ENCODE measurements around the gene PRADC1. TPM values are rescaled to one million over a fixed set of nuclear protein-coding genes. Genes with fewer than 3 reads are reported as not detected.

PRADC1 gene
- total RNA-seq, 1 experiment from 2014 or later = 35.4 TPM

- no peaks in the 10 kb centered on the region for H3K27me3 ChIP-seq (ENCODE audit: low read length)
- peaks cover 81% of the 10 kb centered on the region for H3K79me2 ChIP-seq (ENCODE audit: low read length)
- H2AFZ ChIP-seq (ENCODE audit: low read length) = no peak overlapping the region
- no peak overlapping the region for H3K4me3 ChIP-seq (ENCODE audit: low read length)
- H3K9me3 ChIP-seq (ENCODE audit: low read length) = no peaks in the 10 kb centered on the region
- no peaks in the 10 kb centered on the region for H3K9me2 ChIP-seq (replicated peaks; ENCODE audit: insufficient read depth, low read length)
- no peak overlapping the region; the same call in 1 of the 2 replicates for H3K9ac ChIP-seq (ENCODE audit: low read length)
- H3K27ac ChIP-seq (ENCODE audit: low read length) = no peak overlapping the region
- no peak for DNase-seq
- H3K36me3 ChIP-seq (ENCODE audit: insufficient read depth, low read length) = peaks cover 49% of the 10 kb centered on the region; the same call in 1 of the 2 replicates
- peaks cover 40% of the 10 kb centered on the region for H3K4me1 ChIP-seq (ENCODE audit: low read length)
- H3K4me2 ChIP-seq (ENCODE audit: low read depth, low read length, poor library complexity, severe bottlenecking) = peak overlapping the region; percentile 90
- peaks cover 63% of the 10 kb centered on the region for H4K20me1 ChIP-seq (ENCODE audit: insufficient read depth, low read depth, low read length)
These were observed 4.1 kb upstream of the PRADC1 start for GRCh38 chr2:73237168-73237567.

- H3K4me1 ChIP-seq (ENCODE audit: low read length) = peaks cover 40% of the 10 kb centered on the region
- peak overlapping the region; percentile 90 for H3K4me2 ChIP-seq (ENCODE audit: low read depth, low read length, poor library complexity, severe bottlenecking)
- H3K9ac ChIP-seq (ENCODE audit: low read length) = peak overlapping the region; percentile 89
- no peaks in the 10 kb centered on the region for H3K9me2 ChIP-seq (replicated peaks; ENCODE audit: insufficient read depth, low read length)
- peaks cover 55% of the 10 kb centered on the region for H4K20me1 ChIP-seq (ENCODE audit: insufficient read depth, low read depth, low read length)
- peak; percentile 65 for DNase-seq
- peaks cover 38% of the 10 kb centered on the region; the same call in 1 of the 2 replicates for H3K36me3 ChIP-seq (ENCODE audit: insufficient read depth, low read length)
- peaks cover 72% of the 10 kb centered on the region for H3K79me2 ChIP-seq (ENCODE audit: low read length)
- H3K27ac ChIP-seq (ENCODE audit: low read length) = peak overlapping the region; percentile 81; the same call in 1 of the 2 replicates
- H3K4me3 ChIP-seq (ENCODE audit: low read length) = peak overlapping the region; percentile 92
- H3K27me3 ChIP-seq (ENCODE audit: low read length) = no peaks in the 10 kb centered on the region
- no peak overlapping the region for H2AFZ ChIP-seq (ENCODE audit: low read length)
- no peaks in the 10 kb centered on the region for H3K9me3 ChIP-seq (ENCODE audit: low read length)
These were observed 2.4 kb upstream of the PRADC1 start for GRCh38 chr2:73235315-73236028.

- Histone ChIP-seq H3K4me2 (ENCODE audit: low read depth, low read length, poor library complexity, severe bottlenecking) (peak within 1 kb of the TSS; percentile 90), H3K9ac (ENCODE audit: low read length) (peak within 1 kb of the TSS; percentile 89), H4K20me1 (ENCODE audit: insufficient read depth, low read depth, low read length) (peaks cover 44% of the 10 kb centered on the region), H3K9me2 (replicated peaks; ENCODE audit: insufficient read depth, low read length) (no peaks in the 10 kb centered on the region), H3K4me1 (ENCODE audit: low read length) (peaks cover 40% of the 10 kb centered on the region), H3K79me2 (ENCODE audit: low read length) (peaks cover 60% of the 10 kb centered on the region), H3K27ac (ENCODE audit: low read length) (peak within 1 kb of the TSS; percentile 81), H3K4me3 (ENCODE audit: low read length) (peak within 1 kb of the TSS; percentile 92), H3K27me3 (ENCODE audit: low read length) (no peaks in the 10 kb centered on the region), H3K36me3 (ENCODE audit: insufficient read depth, low read length) (peaks cover 26% of the 10 kb centered on the region; the same call in 1 of the 2 replicates), H2AFZ (ENCODE audit: low read length) (peak within 1 kb of the TSS; percentile 80), H3K9me3 (ENCODE audit: low read length) (no peaks in the 10 kb centered on the region)
- DNase-seq = peak; percentile 99
These were observed 1.1 kb upstream of the PRADC1 start, which contains the start of gene CCT7 for GRCh38 chr2:73233932-73234832. CCT7 (plus strand) TSS chr2:73234308; CDS start chr2:73234379, 71 bp downstream.

GRCh38 chr2:73232403-73233153 lies 461 bp downstream of the PRADC1 start:
- no peaks in the 10 kb centered on the region for H3K27me3 ChIP-seq (ENCODE audit: low read length)
- peaks cover 34% of the 10 kb centered on the region for H3K4me1 ChIP-seq (ENCODE audit: low read length)
- peaks cover 15% of the 10 kb centered on the region; the same call in 1 of the 2 replicates for H3K36me3 ChIP-seq (ENCODE audit: insufficient read depth, low read length)
- peak overlapping the region; percentile 92 for H3K4me3 ChIP-seq (ENCODE audit: low read length)
- no peaks in the 10 kb centered on the region for H3K9me2 ChIP-seq (replicated peaks; ENCODE audit: insufficient read depth, low read length)
- peaks cover 44% of the 10 kb centered on the region for H3K79me2 ChIP-seq (ENCODE audit: low read length)
- H4K20me1 ChIP-seq (ENCODE audit: insufficient read depth, low read depth, low read length) = peaks cover 29% of the 10 kb centered on the region
- peak; percentile 83 for DNase-seq
- H3K9me3 ChIP-seq (ENCODE audit: low read length) = no peaks in the 10 kb centered on the region
- H2AFZ ChIP-seq (ENCODE audit: low read length) = peak overlapping the region; percentile 50
- H3K9ac ChIP-seq (ENCODE audit: low read length) = peak overlapping the region; percentile 77
- peak overlapping the region; percentile 90 for H3K4me2 ChIP-seq (ENCODE audit: low read depth, low read length, poor library complexity, severe bottlenecking)
- no peak overlapping the region for H3K27ac ChIP-seq (ENCODE audit: low read length)

- Histone ChIP-seq H3K4me3 (ENCODE audit: low read length) (no peak overlapping the region), H4K20me1 (ENCODE audit: insufficient read depth, low read depth, low read length) (no peaks in the 10 kb centered on the region), H3K9me2 (replicated peaks; ENCODE audit: insufficient read depth, low read length) (no peaks in the 10 kb centered on the region), H3K27ac (ENCODE audit: low read length) (no peak overlapping the region), H3K36me3 (ENCODE audit: insufficient read depth, low read length) (peaks cover 3% of the 10 kb centered on the region; the same call in 1 of the 2 replicates), H3K4me2 (ENCODE audit: low read depth, low read length, poor library complexity, severe bottlenecking) (no peak overlapping the region), H3K4me1 (ENCODE audit: low read length) (peaks cover 8% of the 10 kb centered on the region), H3K27me3 (ENCODE audit: low read length) (no peaks in the 10 kb centered on the region), H3K9me3 (ENCODE audit: low read length) (no peaks in the 10 kb centered on the region), H3K79me2 (ENCODE audit: low read length) (peaks cover 9% of the 10 kb centered on the region), H3K9ac (ENCODE audit: low read length) (no peak overlapping the region), H2AFZ (ENCODE audit: low read length) (no peak overlapping the region)
- no peak for DNase-seq
These were observed 4.4 kb downstream of the PRADC1 start for GRCh38 chr2:73228631-73229030.

GRCh38 chr2:73227086-73227485 lies 6.0 kb downstream of the PRADC1 start:
- Histone ChIP-seq H3K4me2 (ENCODE audit: low read depth, low read length, poor library complexity, severe bottlenecking) (no peak overlapping the region), H3K79me2 (ENCODE audit: low read length) (peaks cover 3% of the 10 kb centered on the region; the same call in 1 of the 2 replicates), H3K27ac (ENCODE audit: low read length) (no peak overlapping the region), H4K20me1 (ENCODE audit: insufficient read depth, low read depth, low read length) (no peaks in the 10 kb centered on the region), H3K9me2 (replicated peaks; ENCODE audit: insufficient read depth, low read length) (no peaks in the 10 kb centered on the region), H3K4me3 (ENCODE audit: low read length) (no peak overlapping the region), H3K9ac (ENCODE audit: low read length) (no peak overlapping the region), H3K36me3 (ENCODE audit: insufficient read depth, low read length) (peaks cover 3% of the 10 kb centered on the region), H2AFZ (ENCODE audit: low read length) (no peak overlapping the region), H3K9me3 (ENCODE audit: low read length) (no peaks in the 10 kb centered on the region), H3K4me1 (ENCODE audit: low read length) (no peaks in the 10 kb centered on the region), H3K27me3 (ENCODE audit: low read length) (no peaks in the 10 kb centered on the region)
- DNase-seq = no peak

- no peaks in the 10 kb centered on the region for H4K20me1 ChIP-seq (ENCODE audit: insufficient read depth, low read depth, low read length)
- H3K9me3 ChIP-seq (ENCODE audit: low read length) = no peaks in the 10 kb centered on the region
- H3K4me1 ChIP-seq (ENCODE audit: low read length) = no peaks in the 10 kb centered on the region
- H3K9me2 ChIP-seq (replicated peaks; ENCODE audit: insufficient read depth, low read length) = no peaks in the 10 kb centered on the region
- no peak overlapping the region for H3K4me3 ChIP-seq (ENCODE audit: low read length)
- no peak overlapping the region for H2AFZ ChIP-seq (ENCODE audit: low read length)
- no peaks in the 10 kb centered on the region for H3K27me3 ChIP-seq (ENCODE audit: low read length)
- no peaks in the 10 kb centered on the region for H3K79me2 ChIP-seq (ENCODE audit: low read length)
- no peak overlapping the region for H3K27ac ChIP-seq (ENCODE audit: low read length)
- H3K4me2 ChIP-seq (ENCODE audit: low read depth, low read length, poor library complexity, severe bottlenecking) = no peak overlapping the region
- DNase-seq = no peak
- no peak overlapping the region for H3K9ac ChIP-seq (ENCODE audit: low read length)
- H3K36me3 ChIP-seq (ENCODE audit: insufficient read depth, low read length) = peaks cover 3% of the 10 kb centered on the region
These were observed 7.3 kb downstream of the PRADC1 start for GRCh38 chr2:73225513-73226360.
